Testis (tissue), 3 donors: ENCODE data around the gene IMMP2L. TPM values are rescaled to one million over a fixed set of nuclear protein-coding genes. Genes with fewer than 3 reads are reported as not detected.

Experiments used
- DNase-seq: peaks from one replicate; pipeline ENCODE4 v3.0.0-alpha.2; 2019
- H3K27ac ChIP-seq, 2 donors: fragments of 200-600 bp; sonication (generic); one replicate each; pipeline ENCODE4 v1.5.1; 2019
- H3K27me3 ChIP-seq: fragments of 200-600 bp; sonication (generic); one replicate; pipeline ENCODE4 v1.5.1; 2019
- H3K36me3 ChIP-seq: fragments of 200-600 bp; sonication (generic); one replicate; pipeline ENCODE4 v1.5.1; 2017; ENCODE audit warnings: low read depth; ENCODE audit errors: missing control alignments
- H3K4me1 ChIP-seq: fragments of 200-600 bp; sonication (generic); one replicate; pipeline ENCODE4 v1.5.1; 2019
- H3K4me3 ChIP-seq, 2 donors: fragments of 200-600 bp; sonication (generic); one replicate each; pipeline ENCODE4 v1.5.1; 2017 to 2019
- H3K9me3 ChIP-seq: fragments of 200-600 bp; sonication (generic); one replicate; pipeline ENCODE4 v1.5.1; 2017
- POLR2A ChIP-seq: fragments of 450-650 bp; IDR thresholded peaks from one replicate; pipeline ENCODE4 v1.6.1; 2017; ENCODE audit warnings: antibody characterized with exemption, mild to moderate bottlenecking, moderate library complexity
- WGBS, 2 donors: methylation state at CpG; one replicate each; pipeline ENCODE4 v1.1.5; 2018; 5-methylcytosine and 5-hydroxymethylcytosine counted together
- intact Hi-C: fragments of 100-400 bp; cut with DNase I; formaldehyde crosslinking; loops from one replicate; pipeline ENCODE4 v1.15.1; 2023; ENCODE audit warnings: low total_unique reads
- polyA plus RNA-seq: library from polyadenylated mRNA; stranded (reverse); fragments of 350-450 nt; fragmentation: Illumina TruSeq; extraction: RNeasy Lipid Tissue Mini Kit (QIAGEN cat#74804); gene quantifications from one replicate; pipeline ENCODE4 v1.2.3, GENCODE V29; 2014; ENCODE audit warnings: low read depth, low replicate concordance; ENCODE audit not compliant: insufficient read depth
- total RNA-seq, 2 donors: library from RNA; depleted of rRNA; stranded (reverse); fragments of >200 nt; gene quantifications; one replicate each; pipeline ENCODE4 v1.2.3, GENCODE V29; 2016
- TF ChIP-seq, protein P1 (sequence below), 3 experiments: fragments of 450-650 bp in 2 of 3; fragments of 200-600 bp in 1 of 3; sonication (generic) in 1 of 3; IDR thresholded peaks; one replicate each; pipeline ENCODE4 v1.5.1; 2016 to 2019; ENCODE audit warnings: antibody characterized with exemption in 3 of 3, mild to moderate bottlenecking in 2 of 3, moderate library complexity in 1 of 3

The IMMP2L gene
- total and polyA plus RNA-seq, 3 donors from 2014 or later = 10.7 to 12.4 (median 11.2) TPM

DNA sequence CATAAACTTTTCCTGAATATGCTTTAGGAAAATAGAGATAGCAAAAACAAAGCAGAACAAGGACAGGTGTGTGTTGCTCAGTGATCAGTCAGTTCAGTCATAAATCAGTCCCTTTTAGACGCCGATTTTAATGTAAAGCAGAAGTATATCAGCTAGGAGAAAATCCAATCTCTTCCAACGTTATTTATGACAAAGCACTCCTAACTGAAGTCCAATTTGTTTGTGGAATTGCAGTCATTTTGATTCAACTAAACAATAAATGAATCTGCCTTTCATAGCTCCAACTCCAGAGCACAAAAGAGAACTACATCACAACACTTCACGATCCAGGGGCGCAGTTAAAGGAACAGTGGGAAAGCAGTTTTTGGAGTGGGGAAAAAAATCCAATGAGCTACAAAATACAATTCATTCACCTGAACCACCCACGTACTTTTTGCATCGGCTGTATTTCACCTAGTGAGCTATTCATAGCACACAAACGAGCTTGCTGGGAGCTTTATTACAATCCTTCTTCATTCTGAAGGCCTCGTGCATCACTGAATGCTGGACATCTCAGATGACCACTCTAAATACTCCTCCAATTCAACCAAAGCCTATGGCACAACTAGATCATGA lies 320.0 kb downstream of the IMMP2L start:
- H3K36me3 ChIP-seq = no peaks in the 10 kb centered on the region
- H3K4me1 ChIP-seq = peaks cover 7% of the 10 kb centered on the region
- 54 to 67% methylated on average over 9 of the region's 9 CpGs for WGBS, 2 donors
- no peak for DNase-seq
- H3K9me3 ChIP-seq = no peaks in the 10 kb centered on the region
- intact Hi-C loops = no loop called here
- peak overlapping the region in 1 of 2 donors; percentile 59 for H3K27ac ChIP-seq
- no peak for TF ChIP-seq POLR2A
- TF ChIP-seq, protein P1, sequence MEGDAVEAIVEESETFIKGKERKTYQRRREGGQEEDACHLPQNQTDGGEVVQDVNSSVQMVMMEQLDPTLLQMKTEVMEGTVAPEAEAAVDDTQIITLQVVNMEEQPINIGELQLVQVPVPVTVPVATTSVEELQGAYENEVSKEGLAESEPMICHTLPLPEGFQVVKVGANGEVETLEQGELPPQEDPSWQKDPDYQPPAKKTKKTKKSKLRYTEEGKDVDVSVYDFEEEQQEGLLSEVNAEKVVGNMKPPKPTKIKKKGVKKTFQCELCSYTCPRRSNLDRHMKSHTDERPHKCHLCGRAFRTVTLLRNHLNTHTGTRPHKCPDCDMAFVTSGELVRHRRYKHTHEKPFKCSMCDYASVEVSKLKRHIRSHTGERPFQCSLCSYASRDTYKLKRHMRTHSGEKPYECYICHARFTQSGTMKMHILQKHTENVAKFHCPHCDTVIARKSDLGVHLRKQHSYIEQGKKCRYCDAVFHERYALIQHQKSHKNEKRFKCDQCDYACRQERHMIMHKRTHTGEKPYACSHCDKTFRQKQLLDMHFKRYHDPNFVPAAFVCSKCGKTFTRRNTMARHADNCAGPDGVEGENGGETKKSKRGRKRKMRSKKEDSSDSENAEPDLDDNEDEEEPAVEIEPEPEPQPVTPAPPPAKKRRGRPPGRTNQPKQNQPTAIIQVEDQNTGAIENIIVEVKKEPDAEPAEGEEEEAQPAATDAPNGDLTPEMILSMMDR (IDR thresholded peaks at IDR 0.05) = no peak
- H3K27me3 ChIP-seq = no peaks in the 10 kb centered on the region
- no peak overlapping the region for H3K4me3 ChIP-seq

DNA sequence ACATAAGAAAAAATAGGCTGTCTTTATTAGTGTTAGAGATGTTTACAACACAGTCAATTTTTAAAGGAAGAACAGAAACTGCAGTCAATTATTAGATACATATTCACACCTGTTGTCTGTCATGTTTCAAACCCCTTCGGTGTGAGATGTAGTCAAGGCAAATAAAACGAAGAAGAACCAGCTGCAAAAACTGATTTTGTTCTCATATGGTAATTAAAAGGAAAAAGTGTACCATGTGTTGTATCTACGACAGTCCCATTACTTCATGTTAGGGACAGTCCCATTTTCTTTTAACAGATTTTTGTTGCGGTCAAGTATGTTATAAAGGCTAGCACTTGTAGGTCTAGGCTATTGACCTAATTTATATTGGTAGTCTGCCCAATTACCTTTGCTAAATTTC lies 321.9 kb downstream of the IMMP2L start:
- DNase-seq = no peak
- Histone ChIP-seq H3K4me3 (no peak overlapping the region), H3K27ac (peak overlapping the region in 1 of 2 donors; percentile 26), H3K9me3 (no peaks in the 10 kb centered on the region), H3K36me3 (no peaks in the 10 kb centered on the region), H3K27me3 (no peaks in the 10 kb centered on the region), H3K4me1 (peaks cover 7% of the 10 kb centered on the region)
- intact Hi-C loops = no loop called here
- no peak for TF ChIP-seq POLR2A
- TF ChIP-seq, protein P1 (IDR thresholded peaks at IDR 0.05) = no peak
- WGBS, 2 donors = 85 to 92% methylated on average over 4 of the region's 4 CpGs

- no peak overlapping the region for H3K4me3 ChIP-seq
- intact Hi-C loops = no loop called here
- H3K4me1 ChIP-seq = peaks cover 7% of the 10 kb centered on the region
- no peaks in the 10 kb centered on the region for H3K9me3 ChIP-seq
- TF ChIP-seq, protein P1 (IDR thresholded peaks at IDR 0.05) = no peak
- TF ChIP-seq POLR2A = no peak
- 36 to 67% methylated on average over 1 of the region's 1 CpG for WGBS, 2 donors
- H3K27me3 ChIP-seq = no peaks in the 10 kb centered on the region
- DNase-seq = no peak
- no peaks in the 10 kb centered on the region for H3K36me3 ChIP-seq
- peak overlapping the region in 1 of 2 donors; percentile 22 for H3K27ac ChIP-seq
Measured at GRCh38 chr7:111239437-111239836, 322.9 kb downstream of the IMMP2L start.

- intact Hi-C loops = no loop called here
Measured at GRCh38 chr7:111238886-111239285, 323.4 kb downstream of the IMMP2L start.

More at GRCh38 chr7:111238886-111239285, 323.4 kb downstream of the IMMP2L start:
- Histone ChIP-seq H3K9me3 (no peaks in the 10 kb centered on the region), H3K27me3 (no peaks in the 10 kb centered on the region), H3K4me1 (peaks cover 7% of the 10 kb centered on the region), H3K36me3 (no peaks in the 10 kb centered on the region), H3K4me3 (no peak overlapping the region), H3K27ac (peak overlapping the region in 1 of 2 donors; percentile 22)
- TF ChIP-seq, protein P1 (IDR thresholded peaks at IDR 0.05) = no peak
- TF ChIP-seq POLR2A = no peak
- WGBS, 2 donors = 56 to 59% methylated on average over 1 of the region's 1 CpG
- DNase-seq = no peak
